ENCODE data around the gene RBMS1.
A peak's percentile ranks its signal among the peaks of the same experiment; 100 is the strongest.

RBMS1 gene

GRCh38 chr2:160242893-160243564, 250.6 kb downstream of the RBMS1 start:
- no peak for DNase-seq

GRCh38 chr2:160241251-160242137, 252.1 kb downstream of the RBMS1 start:
- DNase-seq = no peak

GRCh38 chr2:160239436-160239835, 254.2 kb downstream of the RBMS1 start:
- no peak for DNase-seq

- no peak for DNase-seq
These were observed 255.2 kb downstream of the RBMS1 start for GRCh38 chr2:160238392-160238791.

- no peak for DNase-seq
These were observed 260.6 kb downstream of the RBMS1 start for GRCh38 chr2:160232905-160233475.

- no peak for DNase-seq
These were observed 264.0 kb downstream of the RBMS1 start for GRCh38 chr2:160229591-160229990.

- no peak for DNase-seq
These were observed 265.3 kb downstream of the RBMS1 start for GRCh38 chr2:160228141-160228917.

GRCh38 chr2:160227293-160227915, 266.2 kb downstream of the RBMS1 start:
- DNase-seq = no peak

- no peak for DNase-seq
These were observed 267.2 kb downstream of the RBMS1 start for GRCh38 chr2:160226367-160226766.

- no peak for DNase-seq
These were observed 267.9 kb downstream of the RBMS1 start for GRCh38 chr2:160225722-160226121.

GRCh38 chr2:160224507-160224906, 269.1 kb downstream of the RBMS1 start:
- no peak for DNase-seq

GRCh38 chr2:160224060-160224459, 269.5 kb downstream of the RBMS1 start:
- peak; percentile 30 for DNase-seq

- DNase-seq = no peak
These were observed 270.0 kb downstream of the RBMS1 start for GRCh38 chr2:160223560-160223959.

- no peak for DNase-seq
These were observed 270.9 kb downstream of the RBMS1 start for GRCh38 chr2:160222546-160223283.
